ENCODE results near the gene KRTAP23-1.

DNA sequence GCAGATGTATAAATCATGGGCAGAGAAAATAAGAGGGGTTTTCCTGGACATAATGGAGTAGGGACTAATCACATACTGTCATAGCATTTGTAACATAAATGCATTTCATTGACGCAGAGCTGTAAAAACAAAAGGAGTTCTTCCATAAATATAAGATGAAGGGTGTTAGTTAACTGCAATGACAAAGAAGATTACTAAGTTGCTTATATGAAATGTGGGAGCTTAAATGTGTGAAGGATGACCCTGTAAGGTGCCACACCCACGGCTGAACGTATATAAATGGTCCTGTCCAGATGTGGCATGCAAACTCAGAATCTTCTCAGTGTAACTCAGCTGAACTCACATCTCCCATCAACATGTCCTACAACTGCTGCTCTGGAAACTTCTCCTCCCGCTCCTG, 47.3 kb upstream of the KRTAP23-1 start, which contains the start of gene KRTAP13-1:
- TF ChIP-seq CTCF (IDR thresholded peaks at IDR 0.05; ENCODE audit: low read depth, low read length) (no peak), EZH2phosphoT487 (IDR thresholded peaks at IDR 0.05; ENCODE audit: low read depth) (no peak)

All from OCI-LY3 (cell line).